Tibial nerve (tissue), 4 donors: ENCODE data around the gene MICU1. TPM values are rescaled to one million over a fixed set of nuclear protein-coding genes. Genes with fewer than 3 reads are reported as not detected.
A peak's percentile ranks its signal among the peaks of the same experiment; 100 is the strongest.
"Not testable (repeated sequence)": the region's sequence is repeated elsewhere in the genome, so short reads cannot be mapped to it uniquely, and the experiment has no call there.

Experiments used
- DNase-seq, 2 donors: peaks; one replicate each; pipeline ENCODE4 v3.0.0-alpha.2; 2019; ENCODE audit warnings: low spot score in 2 of 2
- H3K27ac ChIP-seq, 4 donors: fragments of 200-600 bp; sonication (generic) in 3 of 4; one replicate each; pipeline ENCODE4 v1.5.1; 2017 to 2019; ENCODE audit warnings: mild to moderate bottlenecking in 1 of 4
- H3K27me3 ChIP-seq, 2 donors: fragments of 200-600 bp; sonication (generic) in 1 of 2; one replicate each; pipeline versions ENCODE4 v1.5.1 to v1.6.0; 2017 to 2019
- H3K36me3 ChIP-seq, 3 donors: fragments of 200-600 bp; sonication (generic); one replicate each; pipeline ENCODE4 v1.5.1; 2018 to 2019
- H3K4me1 ChIP-seq, 4 donors: fragments of 200-600 bp; sonication (generic) in 3 of 4; one replicate each; pipeline ENCODE4 v1.5.1; 2017 to 2019
- H3K4me3 ChIP-seq, 4 donors: fragments of 200-600 bp; sonication (generic) in 3 of 4; one replicate each; pipeline ENCODE4 v1.5.1; 2017 to 2019; ENCODE audit warnings: mild to moderate bottlenecking in 1 of 4, moderate library complexity in 1 of 4
- H3K9me3 ChIP-seq, 4 donors: fragments of 200-600 bp; sonication (generic) in 3 of 4; one replicate each; pipeline ENCODE4 v1.5.1; 2017 to 2019
- EP300 ChIP-seq, 2 donors: sonication (generic); formaldehyde crosslinking; IDR thresholded peaks; one replicate each; pipeline ENCODE4 v1.6.1; 2017; ENCODE audit warnings: antibody characterized with exemption in 2 of 2, mild to moderate bottlenecking in 1 of 2
- POLR2A ChIP-seq, 2 donors: fragments of 450-650 bp; IDR thresholded peaks; one replicate each; pipeline ENCODE4 v1.6.1; 2017; ENCODE audit warnings: antibody characterized with exemption in 2 of 2, mild to moderate bottlenecking in 2 of 2, moderate library complexity in 2 of 2
- whole genome bisulfite sequencing, 2 donors: methylation state at CpG; one replicate each; pipeline ENCODE4 v1.1.5; 2018; 5-methylcytosine and 5-hydroxymethylcytosine counted together
- total RNA-seq, 4 donors: library from RNA; depleted of rRNA; stranded (reverse); fragments of >200 nt; gene quantifications; one replicate each; pipeline ENCODE4 v1.1.0, GENCODE V29; 2016
- TF ChIP-seq, protein P1 (sequence below), 5 experiments: fragments of 200-600 bp in 3 of 5; fragments of 450-650 bp in 2 of 5; sonication (generic) in 3 of 5; IDR thresholded peaks; one replicate each; pipeline ENCODE4 v1.5.1; 2016 to 2019; ENCODE audit warnings: antibody characterized with exemption in 5 of 5, mild to moderate bottlenecking in 3 of 5, moderate library complexity in 2 of 5

The MICU1 gene
- total RNA-seq, 4 donors from 2014 or later = 19.4 to 46.5 (median 35.8) TPM

DNA sequence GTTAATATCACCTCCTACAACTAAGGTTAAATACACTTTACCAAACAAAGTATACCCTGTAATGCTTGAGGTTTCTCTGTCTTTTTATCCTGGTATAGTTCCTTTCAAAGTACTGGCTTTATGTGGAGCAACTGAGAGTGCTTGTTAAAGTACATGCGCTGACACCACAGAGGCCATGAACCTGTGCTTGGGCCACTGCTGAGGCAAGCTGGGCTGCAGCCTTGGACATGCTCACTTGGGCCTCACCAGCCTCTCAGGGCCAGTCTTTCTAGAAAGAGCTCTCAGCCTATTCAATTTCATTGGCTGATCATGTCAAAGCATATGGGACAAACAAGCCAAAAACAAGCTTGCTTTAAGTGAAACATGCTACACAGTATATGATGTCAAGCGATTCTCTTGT, 145.0 kb downstream of the MICU1 start:
- no peak for DNase-seq
- H3K4me3 ChIP-seq = no peak overlapping the region
- H3K27ac ChIP-seq = no peak overlapping the region
- TF ChIP-seq EP300 (IDR thresholded peaks at IDR 0.05) (no peak), POLR2A (IDR thresholded peaks at IDR 0.05) (no peak)
- TF ChIP-seq, protein P1, sequence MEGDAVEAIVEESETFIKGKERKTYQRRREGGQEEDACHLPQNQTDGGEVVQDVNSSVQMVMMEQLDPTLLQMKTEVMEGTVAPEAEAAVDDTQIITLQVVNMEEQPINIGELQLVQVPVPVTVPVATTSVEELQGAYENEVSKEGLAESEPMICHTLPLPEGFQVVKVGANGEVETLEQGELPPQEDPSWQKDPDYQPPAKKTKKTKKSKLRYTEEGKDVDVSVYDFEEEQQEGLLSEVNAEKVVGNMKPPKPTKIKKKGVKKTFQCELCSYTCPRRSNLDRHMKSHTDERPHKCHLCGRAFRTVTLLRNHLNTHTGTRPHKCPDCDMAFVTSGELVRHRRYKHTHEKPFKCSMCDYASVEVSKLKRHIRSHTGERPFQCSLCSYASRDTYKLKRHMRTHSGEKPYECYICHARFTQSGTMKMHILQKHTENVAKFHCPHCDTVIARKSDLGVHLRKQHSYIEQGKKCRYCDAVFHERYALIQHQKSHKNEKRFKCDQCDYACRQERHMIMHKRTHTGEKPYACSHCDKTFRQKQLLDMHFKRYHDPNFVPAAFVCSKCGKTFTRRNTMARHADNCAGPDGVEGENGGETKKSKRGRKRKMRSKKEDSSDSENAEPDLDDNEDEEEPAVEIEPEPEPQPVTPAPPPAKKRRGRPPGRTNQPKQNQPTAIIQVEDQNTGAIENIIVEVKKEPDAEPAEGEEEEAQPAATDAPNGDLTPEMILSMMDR (IDR thresholded peaks at IDR 0.05) = no peak
- peaks cover 0 to 23% (median 0%) of the 10 kb centered on the region in 3 donors for H3K36me3 ChIP-seq
- H3K9me3 ChIP-seq = no peaks in the 10 kb centered on the region
- H3K27me3 ChIP-seq = no peaks in the 10 kb centered on the region
- H3K4me1 ChIP-seq = no peaks in the 10 kb centered on the region
- WGBS, 2 donors = 89 to 96% methylated on average over 2 of the region's 2 CpGs

DNA sequence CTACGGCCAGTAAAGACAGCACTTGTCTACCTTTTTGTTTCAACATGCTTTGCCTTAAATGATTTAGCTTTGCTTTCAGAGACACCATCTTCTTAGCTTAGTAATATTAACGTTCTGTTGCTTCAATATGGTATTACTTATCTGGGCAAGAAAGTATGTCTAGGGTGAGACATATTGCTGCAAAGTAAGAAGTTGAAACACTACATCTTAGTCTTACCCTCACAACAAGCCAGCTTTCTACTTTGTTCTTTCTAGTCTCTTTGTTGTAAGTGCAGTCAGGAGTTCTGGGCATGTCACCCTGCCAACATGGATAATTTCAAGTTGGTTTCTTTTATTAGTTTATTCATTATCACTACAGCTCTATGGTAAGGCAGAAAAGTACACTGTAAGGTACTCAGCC, 148.4 kb downstream of the MICU1 start:
- 87 to 88% methylated on average over 2 of the region's 2 CpGs for WGBS, 2 donors
- TF ChIP-seq, protein P1 (IDR thresholded peaks at IDR 0.05) = no peak
- TF ChIP-seq POLR2A (IDR thresholded peaks at IDR 0.05) (no peak), EP300 (IDR thresholded peaks at IDR 0.05) (no peak)
- H3K36me3 ChIP-seq = peaks cover 0 to 50% (median 4%) of the 10 kb centered on the region in 3 donors

DNA sequence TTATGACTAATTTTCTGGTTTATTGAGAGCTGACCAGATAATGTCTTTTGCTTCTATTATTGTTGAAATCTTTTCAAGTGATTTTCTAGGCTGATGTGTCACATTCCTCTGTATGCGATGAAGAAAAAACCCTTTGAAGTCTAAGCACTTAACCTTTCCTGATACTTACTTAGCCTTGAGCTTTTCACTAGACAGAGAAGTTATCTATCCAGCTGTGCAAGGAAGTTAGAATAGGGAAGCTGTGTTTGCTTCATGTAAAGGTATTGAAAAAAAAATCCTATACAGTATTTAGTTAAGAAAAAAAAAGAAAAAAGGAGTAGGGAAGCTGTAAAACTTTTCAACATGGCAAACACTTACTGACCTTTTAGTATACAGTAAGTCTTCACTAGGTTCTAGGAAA, 153.6 kb downstream of the MICU1 start:
- H3K36me3 ChIP-seq = peaks cover 0 to 76% (median 4%) of the 10 kb centered on the region in 3 donors
- H3K4me3 ChIP-seq = no peak overlapping the region
- H3K4me1 ChIP-seq = no peaks in the 10 kb centered on the region
- no peak for DNase-seq
- WGBS, 2 donors = 67 to 82% methylated on average over 1 of the region's 1 CpG
- no peaks in the 10 kb centered on the region for H3K27me3 ChIP-seq
- TF ChIP-seq EP300 (IDR thresholded peaks at IDR 0.05) (no peak), POLR2A (IDR thresholded peaks at IDR 0.05) (no peak)
- TF ChIP-seq, protein P1 (IDR thresholded peaks at IDR 0.05) = no peak
- peaks cover 0 to 5% (median 0%) of the 10 kb centered on the region in 4 donors for H3K9me3 ChIP-seq
- H3K27ac ChIP-seq = no peak overlapping the region

More for the DNA sequence above, 148.4 kb downstream of the MICU1 start:
- Histone ChIP-seq H3K27me3 (no peaks in the 10 kb centered on the region), H3K4me3 (no peak overlapping the region), H3K27ac (no peak overlapping the region), H3K4me1 (no peaks in the 10 kb centered on the region), H3K9me3 (no peaks in the 10 kb centered on the region)
- no peak for DNase-seq

DNA sequence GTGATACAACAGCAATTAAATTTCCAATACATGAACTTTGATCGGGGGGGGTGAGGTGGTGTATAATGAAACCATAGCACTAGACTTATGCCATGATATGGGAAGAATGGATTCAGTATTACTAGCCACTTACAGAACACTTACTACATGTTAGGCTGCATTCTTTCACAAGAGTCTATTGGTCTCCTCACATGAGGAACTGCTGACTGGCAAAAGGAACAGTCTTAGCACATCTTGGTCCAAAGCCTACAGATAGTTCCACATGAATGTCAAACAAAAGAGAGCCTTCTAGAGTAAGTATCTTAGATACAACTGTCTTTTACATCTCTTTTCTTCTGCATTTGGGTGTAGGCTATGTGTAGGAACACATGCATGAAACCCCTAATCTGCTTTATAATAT, 155.2 kb downstream of the MICU1 start:
- H3K4me3 ChIP-seq = no peak overlapping the region
- H3K27ac ChIP-seq = no peak overlapping the region
- WGBS, 2 donors = 96 to 100% methylated on average over 1 of the region's 1 CpG
- H3K9me3 ChIP-seq = peaks cover 0 to 5% (median 0%) of the 10 kb centered on the region in 4 donors
- DNase-seq = no peak
- peaks cover 0 to 6% (median under 1%) of the 10 kb centered on the region in 4 donors for H3K4me1 ChIP-seq
- H3K27me3 ChIP-seq = no peaks in the 10 kb centered on the region
- TF ChIP-seq, protein P1 (IDR thresholded peaks at IDR 0.05) = no peak
- TF ChIP-seq POLR2A (IDR thresholded peaks at IDR 0.05) (no peak), EP300 (IDR thresholded peaks at IDR 0.05) (no peak)
- peaks cover 0 to 60% (median 4%) of the 10 kb centered on the region in 3 donors for H3K36me3 ChIP-seq

DNA sequence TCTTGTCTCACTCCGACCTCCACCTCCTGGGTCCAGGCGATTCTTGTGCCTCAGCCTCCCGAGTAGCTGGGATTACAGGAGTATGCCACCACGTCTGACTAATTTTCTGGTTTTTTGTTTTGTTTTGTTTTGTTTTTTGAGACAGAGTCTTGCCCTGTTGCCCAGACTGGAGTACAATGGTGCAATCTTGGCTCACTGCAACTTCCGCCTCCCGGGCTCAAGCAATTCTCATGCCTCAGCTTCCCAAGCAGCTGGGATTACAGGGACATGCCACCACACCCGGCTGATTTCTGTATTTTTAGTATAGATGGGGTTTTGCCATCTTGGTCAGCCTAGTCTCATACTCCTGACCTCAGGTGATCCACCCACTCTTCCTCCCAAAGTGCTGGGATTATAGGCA, 158.8 kb downstream of the MICU1 start:
- H3K36me3 ChIP-seq = peaks cover 0 to 32% (median 0%) of the 10 kb centered on the region in 3 donors
- not testable (repeated sequence) for H3K4me1 ChIP-seq, DNase-seq, H3K4me3 ChIP-seq, H3K27me3 ChIP-seq, H3K9me3 ChIP-seq
- peak overlapping the region in 2 of 4 donors; percentile 52 to 73 for H3K27ac ChIP-seq
- 92% methylated on average over 7 of the region's 7 CpGs for WGBS, 2 donors

DNA sequence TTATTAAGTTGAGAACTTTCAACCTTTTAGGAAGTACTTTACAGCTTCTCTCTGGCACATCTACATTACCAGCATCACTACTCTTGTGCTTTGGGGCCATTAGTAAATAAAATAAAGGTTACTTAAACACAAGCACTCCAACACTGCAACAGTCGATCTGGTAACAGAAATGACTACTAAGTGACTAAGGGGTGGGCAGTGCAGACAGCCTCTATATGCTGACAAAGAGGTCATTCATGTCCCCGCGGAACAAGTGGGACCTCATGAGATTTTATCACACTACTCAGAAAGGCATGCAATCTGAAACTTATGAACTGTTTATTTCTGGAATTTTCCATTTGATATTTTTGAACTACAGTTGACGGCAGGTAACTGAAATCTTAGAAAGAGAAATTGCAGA, 159.9 kb downstream of the MICU1 start:
- TF ChIP-seq EP300 (IDR thresholded peaks at IDR 0.05) = no peak
- TF ChIP-seq POLR2A (IDR thresholded peaks at IDR 0.05) = no peak
- TF ChIP-seq, protein P1 (IDR thresholded peaks at IDR 0.05) = no peak
- Histone ChIP-seq H3K27ac (peak overlapping the region in 2 of 4 donors; percentile 52 to 73), H3K9me3 (peaks cover 0 to 5% (median 0%) of the 10 kb centered on the region in 4 donors), H3K4me3 (no peak overlapping the region), H3K36me3 (peaks cover 0 to 22% (median 0%) of the 10 kb centered on the region in 3 donors), H3K4me1 (peaks cover 0 to 9% (median 4%) of the 10 kb centered on the region in 4 donors), H3K27me3 (no peaks in the 10 kb centered on the region)
- 44 to 46% methylated on average over 4 of the region's 4 CpGs for WGBS, 2 donors
- no peak for DNase-seq
